Keratinocyte (primary cell): ENCODE results near the gene BAHCC1. TPM values are rescaled to one million over a fixed set of nuclear protein-coding genes. Genes with fewer than 3 reads are reported as not detected.

Experiments used
- DNase-seq: peaks from one replicate; pipeline ENCODE4 v3.0.0-alpha.2; 2011; ENCODE audit warnings: low read depth, missing footprints, low spot score
- FAIRE-seq: peaks from 2 replicates; lab custom pipeline; 2011; peaks lifted over from hg19 to GRCh38; lab: Jason Lieb, UNC
- H2AFZ ChIP-seq: 2 replicates; pipeline ENCODE4 v1.6.0; 2012; ENCODE audit warnings: low read length, control low read depth, inconsistent platforms; ENCODE audit not compliant: control insufficient read depth
- H3K27ac ChIP-seq: 2 replicates; pipeline ENCODE4 v1.5.1; 2011; ENCODE audit warnings: low read length; ENCODE audit not compliant: control insufficient read depth, insufficient read depth
- H3K27me3 ChIP-seq: 3 replicates; pipeline ENCODE4 v1.6.0; 2011; ENCODE audit warnings: low read length; ENCODE audit not compliant: control insufficient read depth, insufficient read depth; ENCODE audit errors: extremely low read depth
- H3K36me3 ChIP-seq, 2 experiments: 2 replicates in 1 of 2; 3 replicates in 1 of 2; pipeline ENCODE4 v1.5.1; 2011; ENCODE audit warnings: low read length in 2 of 2, mild to moderate bottlenecking in 1 of 2; ENCODE audit not compliant: control insufficient read depth in 2 of 2, insufficient read depth in 2 of 2; ENCODE audit errors: extremely low read depth in 1 of 2
- H3K4me1 ChIP-seq: 3 replicates; pipeline ENCODE4 v1.5.1; 2011; ENCODE audit warnings: low read length; ENCODE audit not compliant: control insufficient read depth, insufficient read depth; ENCODE audit errors: extremely low read depth
- H3K4me2 ChIP-seq: 3 replicates; pipeline ENCODE4 v1.6.0; 2011; ENCODE audit warnings: low read depth, low read length; ENCODE audit not compliant: control insufficient read depth, insufficient read depth; ENCODE audit errors: extremely low read depth
- H3K4me3 ChIP-seq, 3 experiments: fragments of 200-600 bp in 1 of 3; sonication (generic) in 1 of 3; 2 replicates in 2 of 3; 3 replicates in 1 of 3; pipeline ENCODE4 v1.5.1; 2011 to 2016; ENCODE audit warnings: low read length in 3 of 3, mild to moderate bottlenecking in 3 of 3, control low read depth in 2 of 3, inconsistent platforms in 1 of 3, low read depth in 1 of 3, mixed read lengths in 1 of 3, mixed run types in 1 of 3, moderate library complexity in 1 of 3; ENCODE audit not compliant: control insufficient read depth in 2 of 3, insufficient read depth in 2 of 3; ENCODE audit errors: extremely low read depth in 1 of 3
- H3K79me2 ChIP-seq: 2 replicates; pipeline ENCODE4 v1.6.0; 2012; ENCODE audit warnings: low read length; ENCODE audit not compliant: control insufficient read depth, insufficient read depth
- H3K9ac ChIP-seq: 3 replicates; pipeline ENCODE4 v1.6.0; 2011; ENCODE audit warnings: low read length; ENCODE audit not compliant: control insufficient read depth, insufficient read depth; ENCODE audit errors: extremely low read depth
- H3K9me1 ChIP-seq: 3 replicates; pipeline ENCODE4 v1.6.0; 2011; ENCODE audit warnings: low read length; ENCODE audit not compliant: control insufficient read depth, insufficient read depth; ENCODE audit errors: extremely low read depth
- H3K9me3 ChIP-seq: 2 replicates; pipeline ENCODE4 v1.5.1; 2012; ENCODE audit warnings: low read depth, low read length; ENCODE audit not compliant: control insufficient read depth
- H4K20me1 ChIP-seq: 3 replicates; pipeline ENCODE4 v1.6.0; 2011; ENCODE audit warnings: low read length; ENCODE audit not compliant: control insufficient read depth, insufficient read depth; ENCODE audit errors: extremely low read depth
- EZH2 ChIP-seq: IDR thresholded peaks from one replicate; pipeline ENCODE4 v1.6.1; 2012; ENCODE audit warnings: inconsistent platforms, mild to moderate bottlenecking, low read length, moderate library complexity
- dilution Hi-C: fragments of 300-500 bp; cut with MboI; formaldehyde crosslinking; loops from one replicate; pipeline ENCODE4 v1.7.0; 2020; ENCODE audit warnings: low sequenced_read_pairs; ENCODE audit not compliant: extremely low pct_ligation_motif_present
- polyA plus RNA-seq, 5 experiments: library from polyadenylated mRNA; depleted of rRNA in 3 of 5; stranded (reverse) in 3 of 5; stranded (forward) in 1 of 5; unstranded in 1 of 5; fragments of >200 nt; gene quantifications; 1 replicate in 1 of 5; 2 replicates in 3 of 5; 3 replicates in 1 of 5; pipeline versions ENCODE4 v1.2.1 to v1.2.3, GENCODE V29; 2011 to 2012; ENCODE audit warnings: missing spikeins in 2 of 5, low read depth in 1 of 5, low replicate concordance in 1 of 5
- TF ChIP-seq, protein P1 (sequence below), 3 experiments: IDR thresholded peaks in 1 of 3; conservative IDR thresholded peaks in 1 of 3; optimal IDR thresholded peaks in 1 of 3; 2 replicates in 2 of 3; 3 replicates in 1 of 3; pipeline versions ENCODE3 to v1.5.1; 2011; ENCODE audit warnings: low read length in 3 of 3, mild to moderate bottlenecking in 3 of 3, moderate library complexity in 2 of 3, control low read depth in 1 of 3, inconsistent platforms in 1 of 3; ENCODE audit not compliant: insufficient read depth in 2 of 3; ENCODE audit errors: extremely low read depth in 1 of 3

BAHCC1 gene
- polyA plus RNA-seq, 1 donor (not counting 4 experiments of a cell fraction or from before 2014, with no cell fraction given): 0.52 TPM

DNA sequence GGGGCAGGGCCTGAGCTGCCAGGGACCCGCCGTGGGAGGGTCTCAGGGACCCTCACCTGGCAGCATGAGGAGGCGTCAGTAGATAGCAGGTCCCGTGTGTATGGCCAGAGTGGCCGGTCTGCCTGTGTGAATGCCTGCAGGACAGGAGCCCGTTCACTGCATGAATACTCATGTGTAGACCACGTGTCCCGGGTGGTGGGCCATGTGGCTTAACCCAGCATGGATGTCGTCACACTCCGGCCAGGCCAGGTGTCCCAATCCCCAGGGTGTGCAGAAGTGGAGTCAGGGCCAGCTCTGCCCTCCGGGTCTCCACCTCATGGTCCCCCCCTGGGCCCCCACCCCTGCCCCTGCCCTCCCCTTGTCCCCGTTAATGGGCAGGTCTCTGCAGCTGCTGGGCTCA lies 53.7 kb downstream of the BAHCC1 start:
- no peak for FAIRE-seq

DNA sequence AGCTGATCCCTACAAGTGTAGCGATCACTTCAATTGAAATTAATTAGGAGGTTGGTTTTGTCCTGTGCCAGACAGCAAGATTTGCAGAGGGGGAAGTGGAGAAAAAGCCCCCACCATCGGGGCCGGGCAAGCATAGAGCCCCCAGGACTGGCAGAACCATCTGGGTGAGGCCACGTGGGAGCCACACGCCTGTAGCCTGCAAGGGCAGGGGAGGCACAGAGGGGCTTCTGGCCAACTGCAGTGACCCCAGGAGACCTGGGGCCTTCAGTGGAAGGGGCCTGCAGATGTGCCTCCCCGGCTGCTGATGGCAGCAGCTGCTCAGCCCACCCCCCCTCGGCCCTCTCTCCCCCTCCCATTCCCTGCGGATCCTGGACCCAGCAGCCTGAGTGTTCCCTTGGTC lies 54.1 kb downstream of the BAHCC1 start:
- H3K27ac ChIP-seq: no peak overlapping the region
- no peak for FAIRE-seq
- no peak overlapping the region for H2AFZ ChIP-seq
- no peak overlapping the region for H3K4me2 ChIP-seq
- H3K9me3 ChIP-seq: no peaks in the 10 kb centered on the region
- no peak for DNase-seq
- no peak overlapping the region for H3K9ac ChIP-seq
- no peaks in the 10 kb centered on the region for H3K9me1 ChIP-seq
- H3K4me1 ChIP-seq: no peaks in the 10 kb centered on the region
- no peaks in the 10 kb centered on the region for H3K36me3 ChIP-seq
- H3K27me3 ChIP-seq: no peaks in the 10 kb centered on the region
- TF ChIP-seq, protein P1, sequence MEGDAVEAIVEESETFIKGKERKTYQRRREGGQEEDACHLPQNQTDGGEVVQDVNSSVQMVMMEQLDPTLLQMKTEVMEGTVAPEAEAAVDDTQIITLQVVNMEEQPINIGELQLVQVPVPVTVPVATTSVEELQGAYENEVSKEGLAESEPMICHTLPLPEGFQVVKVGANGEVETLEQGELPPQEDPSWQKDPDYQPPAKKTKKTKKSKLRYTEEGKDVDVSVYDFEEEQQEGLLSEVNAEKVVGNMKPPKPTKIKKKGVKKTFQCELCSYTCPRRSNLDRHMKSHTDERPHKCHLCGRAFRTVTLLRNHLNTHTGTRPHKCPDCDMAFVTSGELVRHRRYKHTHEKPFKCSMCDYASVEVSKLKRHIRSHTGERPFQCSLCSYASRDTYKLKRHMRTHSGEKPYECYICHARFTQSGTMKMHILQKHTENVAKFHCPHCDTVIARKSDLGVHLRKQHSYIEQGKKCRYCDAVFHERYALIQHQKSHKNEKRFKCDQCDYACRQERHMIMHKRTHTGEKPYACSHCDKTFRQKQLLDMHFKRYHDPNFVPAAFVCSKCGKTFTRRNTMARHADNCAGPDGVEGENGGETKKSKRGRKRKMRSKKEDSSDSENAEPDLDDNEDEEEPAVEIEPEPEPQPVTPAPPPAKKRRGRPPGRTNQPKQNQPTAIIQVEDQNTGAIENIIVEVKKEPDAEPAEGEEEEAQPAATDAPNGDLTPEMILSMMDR (optimal IDR thresholded peaks at IDR 0.05 in 1 of 3, IDR thresholded peaks at IDR 0.05 in 1 of 3, conservative IDR thresholded peaks at IDR 0.05 in 1 of 3; ENCODE audit: extremely low read depth in 1 of 3, insufficient read depth in 2 of 3, low read length in 3 of 3): no peak
- no peak for TF ChIP-seq EZH2
- no peaks in the 10 kb centered on the region for H3K79me2 ChIP-seq
- no peak overlapping the region for H3K4me3 ChIP-seq
- H4K20me1 ChIP-seq: no peaks in the 10 kb centered on the region
- dilution Hi-C loops: no loop called here

More for the DNA sequence above, 53.7 kb downstream of the BAHCC1 start:
- Histone ChIP-seq H3K9me1 (no peaks in the 10 kb centered on the region), H3K36me3 (no peaks in the 10 kb centered on the region), H3K9ac (no peak overlapping the region), H3K4me2 (no peak overlapping the region), H3K79me2 (no peaks in the 10 kb centered on the region), H3K27me3 (no peaks in the 10 kb centered on the region), H3K4me3 (no peak overlapping the region), H3K9me3 (no peaks in the 10 kb centered on the region), H4K20me1 (no peaks in the 10 kb centered on the region), H3K27ac (no peak overlapping the region), H2AFZ (no peak overlapping the region), H3K4me1 (no peaks in the 10 kb centered on the region)
- TF ChIP-seq, protein P1 (optimal IDR thresholded peaks at IDR 0.05 in 1 of 3, IDR thresholded peaks at IDR 0.05 in 1 of 3, conservative IDR thresholded peaks at IDR 0.05 in 1 of 3; ENCODE audit: extremely low read depth in 1 of 3, insufficient read depth in 2 of 3, low read length in 3 of 3): no peak
- TF ChIP-seq EZH2: no peak
- dilution Hi-C loops: no loop called here
- DNase-seq: no peak
